ENCODE data around the gene NUAK1.

DNA sequence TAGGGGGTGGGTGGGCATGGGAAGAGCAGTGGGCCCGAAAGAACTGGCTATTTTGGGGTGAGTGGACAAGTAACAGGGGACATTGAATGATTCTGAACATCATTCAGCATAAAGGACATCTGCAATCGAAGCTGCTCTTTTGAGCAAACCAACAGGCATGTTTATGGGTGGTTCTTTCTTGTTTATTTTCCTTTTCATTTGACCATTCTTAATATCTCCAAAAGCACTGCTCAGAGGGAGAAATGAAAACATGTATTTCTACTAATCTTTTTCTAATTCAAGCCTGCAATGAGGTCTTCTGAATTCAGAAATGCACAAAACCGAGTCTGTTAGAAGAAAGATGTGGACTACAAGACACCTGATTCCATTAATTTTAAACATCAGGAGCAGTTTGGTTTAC lies 54.0 kb downstream of the NUAK1 start:
- TF ChIP-seq, protein P1, sequence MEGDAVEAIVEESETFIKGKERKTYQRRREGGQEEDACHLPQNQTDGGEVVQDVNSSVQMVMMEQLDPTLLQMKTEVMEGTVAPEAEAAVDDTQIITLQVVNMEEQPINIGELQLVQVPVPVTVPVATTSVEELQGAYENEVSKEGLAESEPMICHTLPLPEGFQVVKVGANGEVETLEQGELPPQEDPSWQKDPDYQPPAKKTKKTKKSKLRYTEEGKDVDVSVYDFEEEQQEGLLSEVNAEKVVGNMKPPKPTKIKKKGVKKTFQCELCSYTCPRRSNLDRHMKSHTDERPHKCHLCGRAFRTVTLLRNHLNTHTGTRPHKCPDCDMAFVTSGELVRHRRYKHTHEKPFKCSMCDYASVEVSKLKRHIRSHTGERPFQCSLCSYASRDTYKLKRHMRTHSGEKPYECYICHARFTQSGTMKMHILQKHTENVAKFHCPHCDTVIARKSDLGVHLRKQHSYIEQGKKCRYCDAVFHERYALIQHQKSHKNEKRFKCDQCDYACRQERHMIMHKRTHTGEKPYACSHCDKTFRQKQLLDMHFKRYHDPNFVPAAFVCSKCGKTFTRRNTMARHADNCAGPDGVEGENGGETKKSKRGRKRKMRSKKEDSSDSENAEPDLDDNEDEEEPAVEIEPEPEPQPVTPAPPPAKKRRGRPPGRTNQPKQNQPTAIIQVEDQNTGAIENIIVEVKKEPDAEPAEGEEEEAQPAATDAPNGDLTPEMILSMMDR (conservative IDR thresholded peaks at IDR 0.05; ENCODE audit: low read depth in 2 of 2), result no peak
- no peak for TF ChIP-seq POLR2AphosphoS5 (IDR thresholded peaks at IDR 0.05; ENCODE audit: low read depth)

Data from GM23338 (cell line).